PC-9 (cell line): ENCODE measurements around the gene RPL9.

Experiments
- EZH2 ChIP-seq: fragments of 200-600 bp; sonication (generic); IDR thresholded peaks from 2 replicates; pipeline ENCODE4 v1.8.0; 2017; ENCODE audit warnings: antibody characterized with exemption, low read depth
- TF ChIP-seq, protein P1 (sequence below): fragments of 200-600 bp; sonication (generic); conservative IDR thresholded peaks from 2 replicates; pipeline ENCODE4 v1.6.1; 2017; ENCODE audit warnings: mixed run types, antibody characterized with exemption, mild to moderate bottlenecking, moderate library complexity

DNA sequence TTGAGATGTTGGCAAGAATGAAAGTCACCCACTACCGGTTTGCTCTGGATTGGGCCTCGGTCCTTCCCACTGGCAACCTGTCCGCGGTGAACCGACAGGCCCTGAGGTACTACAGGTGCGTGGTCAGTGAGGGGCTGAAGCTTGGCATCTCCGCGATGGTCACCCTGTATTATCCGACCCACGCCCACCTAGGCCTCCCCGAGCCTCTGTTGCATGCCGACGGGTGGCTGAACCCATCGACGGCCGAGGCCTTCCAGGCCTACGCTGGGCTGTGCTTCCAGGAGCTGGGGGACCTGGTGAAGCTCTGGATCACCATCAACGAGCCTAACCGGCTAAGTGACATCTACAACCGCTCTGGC, 12.3 kb downstream of the RPL9 start:
- TF ChIP-seq EZH2, result no peak
- TF ChIP-seq, protein P1, sequence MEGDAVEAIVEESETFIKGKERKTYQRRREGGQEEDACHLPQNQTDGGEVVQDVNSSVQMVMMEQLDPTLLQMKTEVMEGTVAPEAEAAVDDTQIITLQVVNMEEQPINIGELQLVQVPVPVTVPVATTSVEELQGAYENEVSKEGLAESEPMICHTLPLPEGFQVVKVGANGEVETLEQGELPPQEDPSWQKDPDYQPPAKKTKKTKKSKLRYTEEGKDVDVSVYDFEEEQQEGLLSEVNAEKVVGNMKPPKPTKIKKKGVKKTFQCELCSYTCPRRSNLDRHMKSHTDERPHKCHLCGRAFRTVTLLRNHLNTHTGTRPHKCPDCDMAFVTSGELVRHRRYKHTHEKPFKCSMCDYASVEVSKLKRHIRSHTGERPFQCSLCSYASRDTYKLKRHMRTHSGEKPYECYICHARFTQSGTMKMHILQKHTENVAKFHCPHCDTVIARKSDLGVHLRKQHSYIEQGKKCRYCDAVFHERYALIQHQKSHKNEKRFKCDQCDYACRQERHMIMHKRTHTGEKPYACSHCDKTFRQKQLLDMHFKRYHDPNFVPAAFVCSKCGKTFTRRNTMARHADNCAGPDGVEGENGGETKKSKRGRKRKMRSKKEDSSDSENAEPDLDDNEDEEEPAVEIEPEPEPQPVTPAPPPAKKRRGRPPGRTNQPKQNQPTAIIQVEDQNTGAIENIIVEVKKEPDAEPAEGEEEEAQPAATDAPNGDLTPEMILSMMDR, result no peak
